Activated T-cell treated with anti-CD3 and anti-CD28 coated beads, Interleukin-2, amount 50 U/mL, for 72 hours (primary cell): ENCODE measurements around the gene CLIC6. TPM values are rescaled to one million over a fixed set of nuclear protein-coding genes. Genes with fewer than 3 reads are reported as not detected.

ENCODE experiments used
- ATAC-seq, 2 donors: fragments of 150-1000 bp; cut with Tn5 transposase; replicated peaks in 1 of 2; 2 replicates each; pipeline ENCODE4 v1.10.0; 2021; ENCODE audit warnings: moderate library complexity in 2 of 2, mild to moderate bottlenecking in 1 of 2
- DNase-seq, 2 donors: peaks; one replicate each; pipeline ENCODE4 v3.0.0; 2021 to 2022; ENCODE audit warnings: mixed read lengths in 1 of 2
- H3K27ac Mint-ChIP-seq: one replicate; pipeline ENCODE4 v1.8.0; 2022; ENCODE audit warnings: mild to moderate bottlenecking, moderate library complexity, mixed read lengths
- H3K27me3 Mint-ChIP-seq: one replicate; pipeline ENCODE4 v1.8.0; 2022; ENCODE audit warnings: low read depth, mixed read lengths
- H3K36me3 Mint-ChIP-seq, 2 donors: one replicate each; pipeline ENCODE4 v1.8.0; 2022; ENCODE audit warnings: mixed read lengths in 2 of 2, mild to moderate bottlenecking in 1 of 2; ENCODE audit not compliant: insufficient read depth in 2 of 2
- H3K4me1 Mint-ChIP-seq: one replicate; pipeline ENCODE4 v1.8.0; 2022; ENCODE audit warnings: low read depth, mixed read lengths
- H3K4me3 Mint-ChIP-seq, 2 donors: one replicate each; pipeline ENCODE4 v1.8.0; 2022; ENCODE audit warnings: mild to moderate bottlenecking in 2 of 2, mixed read lengths in 2 of 2, moderate library complexity in 2 of 2
- H3K9me3 Mint-ChIP-seq, 2 donors: one replicate each; pipeline ENCODE4 v1.8.0; 2022; ENCODE audit warnings: mixed read lengths in 2 of 2
- total RNA-seq, 2 donors: library from RNA; stranded (reverse); gene quantifications; one replicate each; pipeline ENCODE4 v1.2.3, GENCODE V29; 2022

CLIC6 gene
- total RNA-seq, 2 donors from 2014 or later, result 0.82 to 1.6 TPM

- H3K27me3 Mint-ChIP-seq, result peaks cover 41% of the 10 kb centered on the region
- ATAC-seq, result no peak
- H3K27ac Mint-ChIP-seq, result no peak overlapping the region
- no peak for DNase-seq
- H3K4me3 Mint-ChIP-seq, result no peak overlapping the region
- peaks cover 0 to 1% of the 10 kb centered on the region in 2 donors for H3K9me3 Mint-ChIP-seq
- peaks cover 9% of the 10 kb centered on the region for H3K4me1 Mint-ChIP-seq
- H3K36me3 Mint-ChIP-seq, result no peaks in the 10 kb centered on the region
Measured at GRCh38 chr21:34728479-34728878, 59.7 kb downstream of the CLIC6 start.

GRCh38 chr21:34730194-34730593 is 61.4 kb downstream of the CLIC6 start:
- no peak for ATAC-seq
- H3K4me3 Mint-ChIP-seq, result no peak overlapping the region
- H3K27me3 Mint-ChIP-seq, result peaks cover 27% of the 10 kb centered on the region
- H3K27ac Mint-ChIP-seq, result no peak overlapping the region
- H3K9me3 Mint-ChIP-seq, result peaks cover 0 to 1% of the 10 kb centered on the region in 2 donors
- no peaks in the 10 kb centered on the region for H3K36me3 Mint-ChIP-seq
- DNase-seq, result no peak
- peaks cover 9% of the 10 kb centered on the region for H3K4me1 Mint-ChIP-seq

- H3K27ac Mint-ChIP-seq, result no peak overlapping the region
- no peak overlapping the region for H3K4me3 Mint-ChIP-seq
- DNase-seq, result no peak
- H3K9me3 Mint-ChIP-seq, result peaks cover 0 to 1% of the 10 kb centered on the region in 2 donors
- no peak for ATAC-seq
- H3K36me3 Mint-ChIP-seq, result no peaks in the 10 kb centered on the region
- H3K27me3 Mint-ChIP-seq, result peaks cover 22% of the 10 kb centered on the region
- peaks cover 9% of the 10 kb centered on the region for H3K4me1 Mint-ChIP-seq
Measured at GRCh38 chr21:34730756-34731445, 62.1 kb downstream of the CLIC6 start.

- Mint-ChIP-seq H3K9me3 (peaks cover 0 to 1% of the 10 kb centered on the region in 2 donors), H3K4me1 (no peaks in the 10 kb centered on the region), H3K27me3 (peaks cover 23% of the 10 kb centered on the region), H3K27ac (no peak overlapping the region), H3K36me3 (no peaks in the 10 kb centered on the region), H3K4me3 (no peak overlapping the region)
- no peak for DNase-seq
- ATAC-seq, result no peak
Measured at GRCh38 chr21:34732388-34732821, 63.6 kb downstream of the CLIC6 start.

- no peak for DNase-seq
- Mint-ChIP-seq H3K4me1 (no peaks in the 10 kb centered on the region), H3K4me3 (no peak overlapping the region), H3K27me3 (peaks cover 27% of the 10 kb centered on the region), H3K27ac (no peak overlapping the region), H3K36me3 (no peaks in the 10 kb centered on the region), H3K9me3 (peaks cover 0 to 1% of the 10 kb centered on the region in 2 donors)
- no peak for ATAC-seq
Measured at GRCh38 chr21:34733852-34734251, 65.1 kb downstream of the CLIC6 start.

GRCh38 chr21:34734696-34735095 is 65.9 kb downstream of the CLIC6 start:
- no peak overlapping the region for H3K27ac Mint-ChIP-seq
- ATAC-seq, result no peak
- no peaks in the 10 kb centered on the region for H3K4me1 Mint-ChIP-seq
- no peaks in the 10 kb centered on the region for H3K36me3 Mint-ChIP-seq
- no peak overlapping the region for H3K4me3 Mint-ChIP-seq
- H3K9me3 Mint-ChIP-seq, result peaks cover 0 to 1% of the 10 kb centered on the region in 2 donors
- no peak for DNase-seq
- peaks cover 25% of the 10 kb centered on the region for H3K27me3 Mint-ChIP-seq

DNA sequence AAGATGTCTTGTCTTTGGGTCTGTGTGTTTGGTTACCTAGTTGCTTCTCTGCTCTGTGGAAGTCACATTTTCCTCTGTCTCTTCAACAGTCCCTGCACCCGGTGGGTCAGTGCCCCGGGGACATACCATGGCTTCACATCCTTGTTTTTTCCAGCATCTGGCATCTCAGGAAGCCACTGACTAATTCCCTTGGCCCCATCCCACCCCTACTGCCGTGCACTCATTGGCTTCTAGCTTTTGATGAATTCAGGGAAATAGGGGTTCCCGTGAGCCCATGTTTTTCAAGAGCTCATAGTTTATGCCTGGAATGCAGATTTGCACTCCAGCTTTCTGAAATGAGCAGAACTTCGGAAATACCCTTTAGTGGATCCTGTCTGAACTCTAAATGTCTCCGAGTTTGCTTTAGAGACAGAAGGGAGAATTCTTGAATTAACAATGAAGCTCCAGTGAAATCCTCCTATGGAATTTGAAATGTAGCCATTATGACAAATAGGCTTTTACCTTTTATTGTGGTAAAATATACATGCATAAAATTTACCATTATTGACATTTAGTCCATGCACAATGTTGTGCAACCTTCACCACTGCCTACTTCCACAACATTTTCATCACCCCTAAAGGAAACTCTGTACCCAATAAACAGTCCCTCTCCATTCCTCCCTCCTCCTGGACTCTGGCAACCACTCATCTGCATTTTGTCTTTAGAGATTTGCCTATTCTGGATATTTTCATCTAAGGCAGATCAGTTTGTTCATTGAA is 67.5 kb downstream of the CLIC6 start:
- Mint-ChIP-seq H3K4me3 (no peak overlapping the region), H3K36me3 (no peaks in the 10 kb centered on the region), H3K4me1 (no peaks in the 10 kb centered on the region), H3K27ac (no peak overlapping the region), H3K27me3 (peaks cover 38% of the 10 kb centered on the region), H3K9me3 (peaks cover 0 to 1% of the 10 kb centered on the region in 2 donors)
- no peak for ATAC-seq
- no peak for DNase-seq

- Mint-ChIP-seq H3K9me3 (no peaks in the 10 kb centered on the region), H3K4me3 (no peak overlapping the region), H3K27me3 (peaks cover 39% of the 10 kb centered on the region), H3K4me1 (no peaks in the 10 kb centered on the region), H3K36me3 (no peaks in the 10 kb centered on the region), H3K27ac (no peak overlapping the region)
- no peak for ATAC-seq
- no peak for DNase-seq
Measured at GRCh38 chr21:34737115-34737514, 68.3 kb downstream of the CLIC6 start.

DNA sequence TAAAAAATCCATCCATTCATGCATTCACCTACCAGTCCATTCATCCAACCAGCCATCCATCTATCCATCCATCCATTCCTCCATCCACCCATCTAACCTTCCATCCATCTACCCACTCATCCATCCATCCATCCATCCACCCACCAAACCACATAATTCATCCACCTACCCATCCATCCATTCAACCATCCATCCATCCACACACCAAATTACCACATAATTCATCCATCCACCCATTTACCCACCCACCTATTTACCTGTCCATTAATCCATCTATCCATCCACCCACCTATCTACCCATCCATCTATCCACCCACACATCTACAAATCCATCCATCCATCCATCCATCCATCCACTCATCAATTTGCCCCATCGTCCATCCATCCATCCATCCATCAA is 71.4 kb downstream of the CLIC6 start:
- Mint-ChIP-seq H3K27me3 (peaks cover 45% of the 10 kb centered on the region), H3K36me3 (no peaks in the 10 kb centered on the region), H3K9me3 (no peaks in the 10 kb centered on the region), H3K4me3 (no peak overlapping the region), H3K4me1 (no peaks in the 10 kb centered on the region), H3K27ac (no peak overlapping the region)
- DNase-seq (no peak), ATAC-seq (no peak)

DNA sequence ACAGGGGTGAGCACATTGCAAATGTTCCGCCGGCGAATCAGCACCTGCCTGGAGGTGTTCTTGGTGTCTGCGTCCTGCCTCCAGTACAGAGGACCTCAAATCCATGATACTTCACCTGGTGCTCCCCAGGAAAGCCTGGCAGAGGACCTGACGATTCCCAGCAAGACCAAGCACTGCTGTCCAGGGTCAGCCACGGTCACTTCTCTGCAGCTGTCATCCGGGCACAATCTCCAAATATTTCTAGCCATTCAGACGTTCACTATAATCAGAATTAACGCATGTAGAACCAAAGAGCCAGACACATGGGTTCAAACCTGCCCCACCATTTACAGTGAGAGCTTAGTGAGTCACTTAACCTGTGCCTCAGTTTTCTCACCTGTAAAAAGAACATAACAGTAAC is 74.5 kb downstream of the CLIC6 start:
- Mint-ChIP-seq H3K4me1 (no peaks in the 10 kb centered on the region), H3K27me3 (peaks cover 26% of the 10 kb centered on the region), H3K36me3 (no peaks in the 10 kb centered on the region), H3K9me3 (no peaks in the 10 kb centered on the region), H3K4me3 (no peak overlapping the region), H3K27ac (no peak overlapping the region)
- DNase-seq, result no peak
- ATAC-seq, result no peak

- Mint-ChIP-seq H3K27ac (no peak overlapping the region), H3K4me3 (no peak overlapping the region), H3K9me3 (no peaks in the 10 kb centered on the region), H3K4me1 (no peaks in the 10 kb centered on the region), H3K36me3 (no peaks in the 10 kb centered on the region), H3K27me3 (peaks cover 20% of the 10 kb centered on the region)
- no peak for DNase-seq
- ATAC-seq, result no peak
Measured at GRCh38 chr21:34743831-34744230, 75.0 kb downstream of the CLIC6 start.

- no peaks in the 10 kb centered on the region for H3K36me3 Mint-ChIP-seq
- H3K4me3 Mint-ChIP-seq, result no peak overlapping the region
- no peaks in the 10 kb centered on the region for H3K4me1 Mint-ChIP-seq
- ATAC-seq (no peak), DNase-seq (no peak)
- H3K9me3 Mint-ChIP-seq, result no peaks in the 10 kb centered on the region
- no peak overlapping the region for H3K27ac Mint-ChIP-seq
- H3K27me3 Mint-ChIP-seq, result peaks cover 20% of the 10 kb centered on the region
Measured at GRCh38 chr21:34744801-34745200, 76.0 kb downstream of the CLIC6 start.

DNA sequence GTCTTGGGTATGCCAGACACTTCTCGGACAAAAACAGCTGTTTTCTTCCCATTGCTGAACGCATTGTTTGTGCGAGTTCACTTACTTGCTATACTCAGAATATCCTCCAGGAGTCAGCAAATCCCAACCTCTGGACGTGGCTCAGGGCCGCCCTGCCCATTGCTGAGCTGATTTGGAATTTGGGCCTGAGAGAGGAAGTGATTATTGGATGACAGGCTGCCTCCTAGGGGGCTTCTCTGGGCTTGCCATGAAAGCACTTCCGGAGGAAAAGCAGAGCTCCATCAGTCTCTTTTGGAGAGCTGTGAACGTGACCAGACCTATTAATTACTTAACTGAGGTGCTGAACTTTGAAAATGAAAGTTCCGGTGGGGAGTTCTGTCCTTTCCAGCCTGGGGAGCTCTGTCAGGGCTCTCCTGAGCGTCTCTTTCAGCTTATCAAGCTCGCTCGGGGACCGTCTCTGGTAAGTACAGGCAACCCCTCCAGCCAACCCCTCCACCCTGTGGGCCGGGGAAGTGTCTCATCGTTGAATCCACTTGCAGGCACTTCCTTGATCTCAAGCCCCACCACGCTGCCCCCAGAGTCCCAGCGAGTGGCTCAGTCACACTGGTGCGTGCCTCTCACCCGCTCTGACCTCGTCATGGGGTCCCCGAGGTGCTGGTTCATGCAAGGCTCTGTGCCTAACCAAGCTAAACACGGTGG is 76.9 kb downstream of the CLIC6 start:
- H3K4me3 Mint-ChIP-seq, result peak overlapping the region; percentile 58 to 70
- H3K27ac Mint-ChIP-seq, result no peak overlapping the region
- DNase-seq (peak; percentile 52 to 71), ATAC-seq (peak; percentile 86 to 90)
- no peaks in the 10 kb centered on the region for H3K9me3 Mint-ChIP-seq
- peaks cover 13% of the 10 kb centered on the region for H3K27me3 Mint-ChIP-seq
- H3K4me1 Mint-ChIP-seq, result no peaks in the 10 kb centered on the region
- no peaks in the 10 kb centered on the region for H3K36me3 Mint-ChIP-seq
